ENCODE measurements around the gene ISCA2.

ISCA2 gene

GRCh38 chr14:74543771-74544438 is 50.3 kb downstream of the ISCA2 start:
- DNase-seq (ENCODE audit: low spot score): no peak
- in situ Hi-C loops (cut with MboI; ENCODE audit: low sequenced_read_pairs, unreplicated experiment): no loop called here
- TF ChIP-seq, protein P1, sequence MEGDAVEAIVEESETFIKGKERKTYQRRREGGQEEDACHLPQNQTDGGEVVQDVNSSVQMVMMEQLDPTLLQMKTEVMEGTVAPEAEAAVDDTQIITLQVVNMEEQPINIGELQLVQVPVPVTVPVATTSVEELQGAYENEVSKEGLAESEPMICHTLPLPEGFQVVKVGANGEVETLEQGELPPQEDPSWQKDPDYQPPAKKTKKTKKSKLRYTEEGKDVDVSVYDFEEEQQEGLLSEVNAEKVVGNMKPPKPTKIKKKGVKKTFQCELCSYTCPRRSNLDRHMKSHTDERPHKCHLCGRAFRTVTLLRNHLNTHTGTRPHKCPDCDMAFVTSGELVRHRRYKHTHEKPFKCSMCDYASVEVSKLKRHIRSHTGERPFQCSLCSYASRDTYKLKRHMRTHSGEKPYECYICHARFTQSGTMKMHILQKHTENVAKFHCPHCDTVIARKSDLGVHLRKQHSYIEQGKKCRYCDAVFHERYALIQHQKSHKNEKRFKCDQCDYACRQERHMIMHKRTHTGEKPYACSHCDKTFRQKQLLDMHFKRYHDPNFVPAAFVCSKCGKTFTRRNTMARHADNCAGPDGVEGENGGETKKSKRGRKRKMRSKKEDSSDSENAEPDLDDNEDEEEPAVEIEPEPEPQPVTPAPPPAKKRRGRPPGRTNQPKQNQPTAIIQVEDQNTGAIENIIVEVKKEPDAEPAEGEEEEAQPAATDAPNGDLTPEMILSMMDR (IDR thresholded peaks at IDR 0.05; ENCODE audit: borderline replicate concordance, control extremely low read depth, extremely low read depth, insufficient read depth, missing control alignments): no peak

GRCh38 chr14:74545386-74545785 is 51.8 kb downstream of the ISCA2 start:
- TF ChIP-seq, protein P1 (IDR thresholded peaks at IDR 0.05; ENCODE audit: borderline replicate concordance, control extremely low read depth, extremely low read depth, insufficient read depth, missing control alignments): no peak
- in situ Hi-C loops (cut with MboI; ENCODE audit: low sequenced_read_pairs, unreplicated experiment): no loop called here
- no peak for DNase-seq (ENCODE audit: low spot score)

DNA sequence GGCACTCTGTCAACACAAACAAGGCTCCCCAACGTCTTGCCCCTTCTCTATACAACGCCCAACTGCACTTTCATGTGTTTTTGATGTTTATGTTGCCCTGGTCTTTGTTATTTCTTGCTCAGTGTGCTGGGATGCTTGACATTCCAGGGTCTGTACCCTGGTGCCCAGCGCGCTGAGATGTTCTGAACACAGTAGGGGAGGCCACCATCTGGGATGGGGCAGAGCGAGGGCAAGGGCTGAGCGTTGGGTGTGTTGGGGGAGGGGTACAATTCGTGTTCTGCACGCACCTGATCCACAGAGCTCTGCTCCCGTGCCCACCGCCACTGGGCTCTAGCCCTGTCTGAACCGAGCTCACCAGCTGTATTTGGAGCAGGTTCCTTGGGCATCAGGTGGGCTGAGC is 52.9 kb downstream of the ISCA2 start:
- in situ Hi-C loops (cut with MboI; ENCODE audit: low sequenced_read_pairs, unreplicated experiment): no loop called here
- DNase-seq (ENCODE audit: low spot score): no peak
- TF ChIP-seq, protein P1 (IDR thresholded peaks at IDR 0.05; ENCODE audit: borderline replicate concordance, control extremely low read depth, extremely low read depth, insufficient read depth, missing control alignments): no peak

Data from GM13976 (cell line).